ENCODE data around the gene SPATA17. TPM values are rescaled to one million over a fixed set of nuclear protein-coding genes. Genes with fewer than 3 reads are reported as not detected.

Gene SPATA17
- polyA plus RNA-seq, 1 donor from 2014 or later = 3.1 TPM

- TF ChIP-seq SMC3 (conservative IDR thresholded peaks at IDR 0.05; ENCODE audit: poor library complexity) = no peak
- no peak overlapping the region for H2AFZ ChIP-seq (ENCODE audit: low read depth, low read length)
- no peaks in the 10 kb centered on the region for H3K9me3 ChIP-seq (ENCODE audit: low read length)
These were observed 90.5 kb downstream of the SPATA17 start for GRCh38 chr1:217721692-217722091.

DNA sequence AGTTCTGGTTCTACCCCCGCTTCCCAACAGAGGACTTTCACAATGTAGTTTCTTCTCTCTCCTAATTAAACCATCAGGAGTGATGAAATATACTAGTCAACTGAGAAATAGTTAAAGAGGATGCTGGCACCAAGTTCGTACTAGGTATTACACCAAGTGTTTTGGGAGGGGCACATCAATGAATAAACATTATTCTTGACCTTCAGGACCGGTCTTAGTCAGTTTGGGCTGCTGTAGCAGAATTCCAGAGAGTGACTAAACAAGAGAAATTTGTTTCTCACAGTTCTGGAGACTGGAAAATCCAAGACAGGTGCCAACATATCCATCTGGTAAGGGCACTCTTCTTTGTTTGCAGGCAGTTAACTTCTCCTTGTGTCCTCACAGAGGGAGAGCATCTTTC is 103.8 kb downstream of the SPATA17 start:
- no peak overlapping the region for H3K4me2 ChIP-seq (ENCODE audit: low read length)
- no peaks in the 10 kb centered on the region for H3K27me3 ChIP-seq (ENCODE audit: insufficient read depth, low read depth, low read length)
- TF ChIP-seq POLR2AphosphoS5 (IDR thresholded peaks at IDR 0.05) (no peak), SMC3 (conservative IDR thresholded peaks at IDR 0.05; ENCODE audit: poor library complexity) (no peak), TAF1 (IDR thresholded peaks at IDR 0.05; ENCODE audit: low read depth) (no peak), EZH2 (IDR thresholded peaks at IDR 0.05; ENCODE audit: borderline replicate concordance, insufficient read depth, low read length, poor library complexity, severe bottlenecking) (no peak), RAD21 (conservative IDR thresholded peaks at IDR 0.05) (no peak), EP300 (conservative IDR thresholded peaks at IDR 0.05; ENCODE audit: poor library complexity, severe bottlenecking) (no peak), MXI1 (conservative IDR thresholded peaks at IDR 0.05; ENCODE audit: poor library complexity, severe bottlenecking) (no peak)
- TF ChIP-seq, protein P1, sequence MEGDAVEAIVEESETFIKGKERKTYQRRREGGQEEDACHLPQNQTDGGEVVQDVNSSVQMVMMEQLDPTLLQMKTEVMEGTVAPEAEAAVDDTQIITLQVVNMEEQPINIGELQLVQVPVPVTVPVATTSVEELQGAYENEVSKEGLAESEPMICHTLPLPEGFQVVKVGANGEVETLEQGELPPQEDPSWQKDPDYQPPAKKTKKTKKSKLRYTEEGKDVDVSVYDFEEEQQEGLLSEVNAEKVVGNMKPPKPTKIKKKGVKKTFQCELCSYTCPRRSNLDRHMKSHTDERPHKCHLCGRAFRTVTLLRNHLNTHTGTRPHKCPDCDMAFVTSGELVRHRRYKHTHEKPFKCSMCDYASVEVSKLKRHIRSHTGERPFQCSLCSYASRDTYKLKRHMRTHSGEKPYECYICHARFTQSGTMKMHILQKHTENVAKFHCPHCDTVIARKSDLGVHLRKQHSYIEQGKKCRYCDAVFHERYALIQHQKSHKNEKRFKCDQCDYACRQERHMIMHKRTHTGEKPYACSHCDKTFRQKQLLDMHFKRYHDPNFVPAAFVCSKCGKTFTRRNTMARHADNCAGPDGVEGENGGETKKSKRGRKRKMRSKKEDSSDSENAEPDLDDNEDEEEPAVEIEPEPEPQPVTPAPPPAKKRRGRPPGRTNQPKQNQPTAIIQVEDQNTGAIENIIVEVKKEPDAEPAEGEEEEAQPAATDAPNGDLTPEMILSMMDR (IDR thresholded peaks at IDR 0.05; ENCODE audit: poor library complexity, severe bottlenecking) = no peak
- TF ChIP-seq, protein P2, sequence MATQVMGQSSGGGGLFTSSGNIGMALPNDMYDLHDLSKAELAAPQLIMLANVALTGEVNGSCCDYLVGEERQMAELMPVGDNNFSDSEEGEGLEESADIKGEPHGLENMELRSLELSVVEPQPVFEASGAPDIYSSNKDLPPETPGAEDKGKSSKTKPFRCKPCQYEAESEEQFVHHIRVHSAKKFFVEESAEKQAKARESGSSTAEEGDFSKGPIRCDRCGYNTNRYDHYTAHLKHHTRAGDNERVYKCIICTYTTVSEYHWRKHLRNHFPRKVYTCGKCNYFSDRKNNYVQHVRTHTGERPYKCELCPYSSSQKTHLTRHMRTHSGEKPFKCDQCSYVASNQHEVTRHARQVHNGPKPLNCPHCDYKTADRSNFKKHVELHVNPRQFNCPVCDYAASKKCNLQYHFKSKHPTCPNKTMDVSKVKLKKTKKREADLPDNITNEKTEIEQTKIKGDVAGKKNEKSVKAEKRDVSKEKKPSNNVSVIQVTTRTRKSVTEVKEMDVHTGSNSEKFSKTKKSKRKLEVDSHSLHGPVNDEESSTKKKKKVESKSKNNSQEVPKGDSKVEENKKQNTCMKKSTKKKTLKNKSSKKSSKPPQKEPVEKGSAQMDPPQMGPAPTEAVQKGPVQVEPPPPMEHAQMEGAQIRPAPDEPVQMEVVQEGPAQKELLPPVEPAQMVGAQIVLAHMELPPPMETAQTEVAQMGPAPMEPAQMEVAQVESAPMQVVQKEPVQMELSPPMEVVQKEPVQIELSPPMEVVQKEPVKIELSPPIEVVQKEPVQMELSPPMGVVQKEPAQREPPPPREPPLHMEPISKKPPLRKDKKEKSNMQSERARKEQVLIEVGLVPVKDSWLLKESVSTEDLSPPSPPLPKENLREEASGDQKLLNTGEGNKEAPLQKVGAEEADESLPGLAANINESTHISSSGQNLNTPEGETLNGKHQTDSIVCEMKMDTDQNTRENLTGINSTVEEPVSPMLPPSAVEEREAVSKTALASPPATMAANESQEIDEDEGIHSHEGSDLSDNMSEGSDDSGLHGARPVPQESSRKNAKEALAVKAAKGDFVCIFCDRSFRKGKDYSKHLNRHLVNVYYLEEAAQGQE (IDR thresholded peaks at IDR 0.05; ENCODE audit: borderline replicate concordance) = no peak
- no peak overlapping the region for H2AFZ ChIP-seq (ENCODE audit: low read depth, low read length)
- H3K9ac ChIP-seq (ENCODE audit: low read length) = no peak overlapping the region
- no peaks in the 10 kb centered on the region for H3F3A ChIP-seq (ENCODE audit: insufficient read depth, low read length, poor library complexity, severe bottlenecking)
- no peaks in the 10 kb centered on the region for H3K9me2 ChIP-seq (ENCODE audit: insufficient read depth, low read length)
- no peak overlapping the region for H3K27ac ChIP-seq (ENCODE audit: low read length)
- no peaks in the 10 kb centered on the region for H3K79me2 ChIP-seq (replicated peaks; ENCODE audit: insufficient read depth, low read length)
- H3K4me3 ChIP-seq (ENCODE audit: low read length) = no peak overlapping the region
- no peaks in the 10 kb centered on the region for H3K36me3 ChIP-seq (ENCODE audit: insufficient read depth, low read length)
- H3K9me3 ChIP-seq (ENCODE audit: low read length) = no peaks in the 10 kb centered on the region
- no peaks in the 10 kb centered on the region for H4K20me1 ChIP-seq (ENCODE audit: insufficient read depth)

More at GRCh38 chr1:217721692-217722091, 90.5 kb downstream of the SPATA17 start:
- Histone ChIP-seq H3K27me3 (ENCODE audit: insufficient read depth, low read depth, low read length) (no peaks in the 10 kb centered on the region), H3F3A (ENCODE audit: insufficient read depth, low read length, poor library complexity, severe bottlenecking) (no peaks in the 10 kb centered on the region), H3K36me3 (ENCODE audit: insufficient read depth, low read length) (no peaks in the 10 kb centered on the region), H3K4me3 (ENCODE audit: low read length) (no peak overlapping the region), H3K79me2 (replicated peaks; ENCODE audit: insufficient read depth, low read length) (no peaks in the 10 kb centered on the region), H3K4me2 (ENCODE audit: low read length) (no peak overlapping the region), H3K27ac (ENCODE audit: low read length) (no peak overlapping the region), H3K9me2 (ENCODE audit: insufficient read depth, low read length) (no peaks in the 10 kb centered on the region), H4K20me1 (ENCODE audit: insufficient read depth) (no peaks in the 10 kb centered on the region), H3K9ac (ENCODE audit: low read length) (no peak overlapping the region)

Measured in neural cell (in vitro differentiated cells).